CD4-positive, alpha-beta T cell (primary cell): ENCODE measurements around the gene SEPTIN2. TPM values are rescaled to one million over a fixed set of nuclear protein-coding genes. Genes with fewer than 3 reads are reported as not detected.
A peak's percentile ranks its signal among the peaks of the same experiment; 100 is the strongest.
"Not testable (repeated sequence)": the region's sequence is repeated elsewhere in the genome, so short reads cannot be mapped to it uniquely, and the experiment has no call there.

Experiments used
- ATAC-seq: fragments of 200-7000 bp; cut with Tn5 transposase; one replicate; pipeline ENCODE4 v1.10.0; 2022; ENCODE audit warnings: mild to moderate bottlenecking; ENCODE audit not compliant: poor library complexity
- CTCF ChIA-PET: fragments of 350-600 bp; sonication (Branson Sonifier 250); formaldehyde crosslinking; loops from one replicate; lab custom pipeline; 2021; ENCODE audit warnings: antibody characterized with exemption, inconsistent platforms; lab: Charles Lee
- POLR2A ChIA-PET: fragments of 350-600 bp; sonication (Branson Sonifier 250); formaldehyde crosslinking; loops from one replicate; lab custom pipeline; 2021; ENCODE audit warnings: antibody characterized with exemption, inconsistent platforms; lab: Charles Lee
- DNase-seq, 14 experiments: peaks; one replicate each; pipeline ENCODE4 v3.0.0-alpha.2; 2013 to 2020; ENCODE audit warnings: mixed read lengths in 2 of 14
- H3K27ac ChIP-seq, 2 donors: one replicate each; pipeline versions ENCODE4 v1.5.1 to v1.7.0; 2013; ENCODE audit warnings: low read length in 2 of 2, low read depth in 1 of 2, mild to moderate bottlenecking in 1 of 2
- H3K27me3 ChIP-seq, 2 experiments: 1 replicate in 1 of 2; 2 replicates in 1 of 2; pipeline versions ENCODE4 v1.6.1 to v1.7.0; 2013; ENCODE audit warnings: low read length in 2 of 2, control low read depth in 1 of 2, mild to moderate bottlenecking in 1 of 2, moderate library complexity in 1 of 2; ENCODE audit not compliant: insufficient read depth in 2 of 2, control insufficient read depth in 1 of 2
- H3K36me3 ChIP-seq: one replicate; pipeline ENCODE4 v1.6.1; 2013; ENCODE audit warnings: low read length, control low read depth; ENCODE audit not compliant: insufficient read depth
- H3K4me1 ChIP-seq: one replicate; pipeline ENCODE4 v1.6.1; 2013; ENCODE audit warnings: low read length, control low read depth; ENCODE audit not compliant: insufficient read depth
- H3K4me3 ChIP-seq: one replicate; pipeline ENCODE4 v1.5.1; 2013; ENCODE audit warnings: mild to moderate bottlenecking, low read length, moderate library complexity
- H3K9me3 ChIP-seq, 2 experiments: 1 replicate in 1 of 2; 2 replicates in 1 of 2; pipeline versions ENCODE4 v1.6.1 to v1.7.0; 2013; ENCODE audit warnings: low read length in 2 of 2, mild to moderate bottlenecking in 2 of 2, control low read depth in 1 of 2, moderate library complexity in 1 of 2; ENCODE audit not compliant: control insufficient read depth in 1 of 2, insufficient read depth in 1 of 2
- H3K27ac Mint-ChIP-seq: one replicate; pipeline ENCODE4 v1.8.0; 2020; ENCODE audit warnings: mixed read lengths
- H3K27me3 Mint-ChIP-seq: one replicate; pipeline ENCODE4 v1.8.0; 2021; ENCODE audit warnings: mixed read lengths
- H3K36me3 Mint-ChIP-seq: one replicate; pipeline ENCODE4 v1.8.0; 2021; ENCODE audit warnings: low read depth, mixed read lengths
- H3K4me1 Mint-ChIP-seq: one replicate; pipeline ENCODE4 v1.8.0; 2021; ENCODE audit warnings: low read depth, mixed read lengths
- H3K4me3 Mint-ChIP-seq: one replicate; pipeline ENCODE4 v1.8.0; 2020; ENCODE audit warnings: mild to moderate bottlenecking, mixed read lengths
- H3K9me3 Mint-ChIP-seq: one replicate; pipeline ENCODE4 v1.8.0; 2020; ENCODE audit warnings: mixed read lengths
- CTCF ChIP-seq: fragments of 200-600 bp; IDR thresholded peaks from one replicate; pipeline ENCODE4 v1.8.0; 2022; ENCODE audit warnings: antibody characterized with exemption, mild to moderate bottlenecking
- intact Hi-C, 2 experiments: fragments of 100-400 bp; cut with DNase I in 1 of 2; cut with micrococcal nuclease in 1 of 2; formaldehyde crosslinking; loops; one replicate each; pipeline versions ENCODE4 v1.15.1 to v1.9.0; 2023 to 2025; cut with DNase I, micrococcal nuclease
- total RNA-seq, 174 experiments: library from RNA in 2 of 174; stranded (reverse) in 2 of 174; gene quantifications; one replicate each; pipeline ENCODE4 v1.2.3 and lab custom pipeline; 2021 to 2026

The SEPTIN2 gene
- total RNA-seq, 2 experiments from 2014 or later, result 189 to 196 TPM

DNA sequence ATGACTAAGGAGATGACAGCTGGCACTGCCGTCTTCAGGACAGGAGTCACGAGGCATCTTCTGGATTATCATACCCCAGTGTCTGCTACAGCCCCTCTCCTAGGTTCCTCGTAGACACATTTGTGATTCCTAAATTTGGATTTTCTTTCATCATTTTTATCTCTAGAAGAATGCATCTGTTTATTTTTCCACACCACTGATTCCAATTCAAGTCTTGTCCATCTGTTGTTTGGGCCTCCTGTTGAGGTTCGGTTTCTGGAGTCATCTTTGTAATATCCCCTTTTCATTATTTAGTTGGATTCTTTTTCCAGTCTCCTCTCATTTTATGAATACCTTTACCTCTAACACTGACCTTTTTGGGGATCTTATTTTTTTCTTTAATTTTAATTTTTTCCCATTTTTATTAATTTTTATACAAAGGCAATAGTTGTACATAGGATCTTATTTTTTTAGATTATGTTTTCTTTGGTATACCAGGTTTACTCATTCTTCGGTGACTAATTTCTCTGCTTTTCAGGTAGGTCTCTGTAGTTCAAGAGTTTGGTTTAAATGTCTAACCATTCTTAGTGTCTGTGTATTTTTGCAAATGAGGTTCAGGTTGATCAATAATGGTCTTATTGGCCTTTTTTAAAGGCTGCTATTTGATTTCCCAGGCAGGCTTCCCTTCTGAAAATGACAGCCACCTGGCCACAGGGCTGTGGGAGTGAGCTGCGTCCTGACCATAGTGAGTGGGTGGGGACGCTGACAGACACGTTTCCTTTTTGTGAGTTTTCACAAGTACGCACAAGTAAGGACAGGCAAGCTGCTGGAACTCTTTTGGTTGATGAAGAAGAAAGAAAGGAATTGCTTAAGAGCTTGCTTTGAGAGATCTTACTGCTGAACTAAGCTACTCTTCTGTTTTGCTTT, 74.8 kb downstream of the SEPTIN2 start:
- Mint-ChIP-seq H3K4me3 (no peak overlapping the region), H3K27me3 (no peaks in the 10 kb centered on the region), H3K27ac (no peak overlapping the region), H3K9me3 (peaks cover 2% of the 10 kb centered on the region), H3K36me3 (peaks cover 13% of the 10 kb centered on the region), H3K4me1 (no peaks in the 10 kb centered on the region)
- ChIA-PET POLR2A (no interaction called here), CTCF (interaction anchor here (1.0 kb wide), 1 partner anchor 539 kb away, joined by 3 read pairs; no protein-coding TSS in a partner anchor)
- Histone ChIP-seq H3K36me3 (no peaks in the 10 kb centered on the region), H3K9me3 (peaks cover 0 to 6% of the 10 kb centered on the region in 2 experiments), H3K4me3 (no peak overlapping the region), H3K27ac (no peak overlapping the region), H3K27me3 (no peaks in the 10 kb centered on the region), H3K4me1 (no peaks in the 10 kb centered on the region)
- ATAC-seq (no peak), DNase-seq (no peak)
- intact Hi-C loops, result no loop called here
- TF ChIP-seq CTCF, result no peak

GRCh38 chr2:241391892-241392665, 76.4 kb downstream of the SEPTIN2 start:
- H3K9me3 Mint-ChIP-seq, result peaks cover 2% of the 10 kb centered on the region
- DNase-seq, result peak in 5 of 14 experiments; percentile 8 to 35 (median 27)
- H3K36me3 Mint-ChIP-seq, result peaks cover 16% of the 10 kb centered on the region
- no peak overlapping the region for H3K4me3 Mint-ChIP-seq
- peak; percentile 32 for TF ChIP-seq CTCF
- Histone ChIP-seq H3K27me3 (no peaks in the 10 kb centered on the region), H3K4me3 (no peak overlapping the region), H3K27ac (no peak overlapping the region), H3K36me3 (no peaks in the 10 kb centered on the region), H3K4me1 (no peaks in the 10 kb centered on the region), H3K9me3 (peaks cover 0 to 6% of the 10 kb centered on the region in 2 experiments)
- H3K27me3 Mint-ChIP-seq, result no peaks in the 10 kb centered on the region
- intact Hi-C loops, result no loop called here
- H3K27ac Mint-ChIP-seq, result no peak overlapping the region
- CTCF ChIA-PET, result interaction anchor here (1.0 kb wide), 1 partner anchor 541 kb away, joined by 3 read pairs; no protein-coding TSS in a partner anchor
- POLR2A ChIA-PET, result interaction anchor here (1.3 kb wide), 1 partner anchor 52 kb away, joined by 3 read pairs; no protein-coding TSS in a partner anchor
- no peak for ATAC-seq
- H3K4me1 Mint-ChIP-seq, result no peaks in the 10 kb centered on the region

DNA sequence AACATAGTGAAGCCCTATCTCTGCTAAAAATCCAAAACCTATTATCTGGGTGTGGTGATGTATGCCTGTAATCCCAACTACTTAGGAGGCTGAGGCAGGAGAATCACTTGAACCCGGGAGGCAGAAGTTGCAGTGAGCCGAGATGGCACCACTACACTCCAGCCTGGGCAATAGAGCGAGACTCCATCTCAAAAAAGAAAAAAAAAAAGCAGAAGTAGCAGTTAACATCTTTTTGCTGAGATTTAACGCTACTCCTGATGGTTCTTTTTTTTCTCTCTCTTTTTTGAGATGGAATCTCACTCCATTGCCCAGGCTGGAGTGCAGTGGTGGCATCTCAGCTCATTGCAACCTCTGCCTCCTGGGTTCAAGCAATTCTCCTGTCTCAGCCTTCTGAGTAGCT, 77.0 kb downstream of the SEPTIN2 start:
- H3K9me3 Mint-ChIP-seq, H3K27ac ChIP-seq, CTCF ChIA-PET, H3K4me1 Mint-ChIP-seq, H3K4me1 ChIP-seq, H3K27me3 ChIP-seq, H3K4me3 Mint-ChIP-seq, ATAC-seq, intact Hi-C loops, H3K9me3 ChIP-seq, H3K27ac Mint-ChIP-seq, H3K36me3 ChIP-seq, H3K27me3 Mint-ChIP-seq, H3K4me3 ChIP-seq, DNase-seq: not testable (repeated sequence)
- POLR2A ChIA-PET, result interaction anchor here (1.3 kb wide), 1 partner anchor 51 kb away, joined by 3 read pairs; no protein-coding TSS in a partner anchor
- peaks cover 16% of the 10 kb centered on the region for H3K36me3 Mint-ChIP-seq
